Measurements from ENCODE around the gene SDR9C7.
"Not testable (repeated sequence)": the region's sequence is repeated elsewhere in the genome, so short reads cannot be mapped to it uniquely, and the experiment has no call there.

SDR9C7 gene

DNA sequence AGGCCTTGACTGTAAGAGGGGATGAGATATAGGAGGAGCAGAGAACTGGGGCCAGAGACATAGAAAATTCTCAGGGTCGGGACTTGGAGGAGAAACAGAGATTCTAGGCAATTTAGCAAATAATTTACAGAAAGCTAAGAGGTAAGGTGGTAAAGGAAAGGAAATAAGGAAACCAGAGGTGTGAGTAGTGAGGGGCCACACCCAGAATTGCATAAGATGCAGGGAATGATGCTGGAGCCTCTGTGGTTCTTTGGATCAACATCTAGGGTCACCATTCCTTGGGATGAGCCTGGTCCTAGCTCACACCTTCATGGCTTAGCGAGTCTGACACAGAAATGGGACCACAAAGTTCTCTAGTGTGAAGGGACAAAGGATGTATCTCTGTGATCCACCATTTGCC lies 949 bp upstream of the SDR9C7 start:
- H3K27ac Mint-ChIP-seq = no peak overlapping the region
- peaks cover 8% of the 10 kb centered on the region for H3K4me1 Mint-ChIP-seq
- H3K9me3 Mint-ChIP-seq = no peaks in the 10 kb centered on the region
- DNase-seq (no peak), ATAC-seq (no peak)
- peaks cover 18% of the 10 kb centered on the region for H3K27me3 Mint-ChIP-seq
- H3K4me3 Mint-ChIP-seq = no peak overlapping the region

DNA sequence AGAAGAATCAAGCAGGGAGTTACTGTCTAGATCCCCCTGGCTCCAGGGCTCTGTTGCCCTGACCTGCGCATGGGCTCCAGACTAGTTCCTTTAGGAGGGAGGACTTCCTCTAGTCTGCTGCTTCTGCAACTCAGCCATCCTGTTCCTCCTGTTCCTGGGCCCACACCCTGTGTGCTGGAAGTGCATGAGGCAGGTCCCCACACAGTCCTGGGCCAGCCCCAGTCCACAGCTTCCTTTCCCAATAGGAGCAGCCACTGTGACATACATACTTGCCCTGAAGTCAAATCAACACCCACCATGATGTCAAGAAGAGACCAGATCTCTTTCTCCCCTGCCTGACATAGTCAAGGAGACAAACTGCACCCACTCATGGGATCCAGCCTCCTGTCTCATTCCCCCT lies 1.3 kb downstream of the SDR9C7 start:
- no peak overlapping the region for H3K27ac Mint-ChIP-seq

DNA sequence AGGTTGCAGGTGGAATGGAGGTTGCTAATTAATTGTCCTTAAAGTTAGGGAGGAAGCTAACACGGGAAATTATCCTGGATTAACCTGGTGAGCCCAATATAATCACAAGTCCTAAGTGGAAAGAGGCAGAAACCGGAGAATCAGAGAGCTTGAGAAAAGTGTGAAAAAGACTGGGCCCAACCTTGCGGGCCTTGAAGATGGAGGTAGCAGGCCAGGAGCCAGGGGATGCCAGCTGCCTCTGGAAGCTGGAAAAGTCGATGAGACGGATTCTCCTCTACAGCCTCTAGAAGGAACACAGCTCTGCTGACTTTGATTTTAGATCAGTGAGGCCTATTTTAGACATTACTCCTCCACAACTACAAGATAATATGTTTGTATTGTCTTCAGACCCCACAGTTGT lies 2.1 kb downstream of the SDR9C7 start:
- H3K4me1 Mint-ChIP-seq = peaks cover 11% of the 10 kb centered on the region
- ATAC-seq (no peak), DNase-seq (no peak)
- H3K4me3 Mint-ChIP-seq = no peak overlapping the region
- H3K27ac Mint-ChIP-seq = no peak overlapping the region
- H3K9me3 Mint-ChIP-seq = no peaks in the 10 kb centered on the region
- peaks cover 12% of the 10 kb centered on the region for H3K27me3 Mint-ChIP-seq

More for the DNA sequence above, 1.3 kb downstream of the SDR9C7 start:
- H3K4me1 Mint-ChIP-seq = peaks cover 11% of the 10 kb centered on the region
- H3K9me3 Mint-ChIP-seq = no peaks in the 10 kb centered on the region
- DNase-seq (no peak), ATAC-seq (no peak)
- H3K4me3 Mint-ChIP-seq = no peak overlapping the region
- H3K27me3 Mint-ChIP-seq = peaks cover 18% of the 10 kb centered on the region

DNA sequence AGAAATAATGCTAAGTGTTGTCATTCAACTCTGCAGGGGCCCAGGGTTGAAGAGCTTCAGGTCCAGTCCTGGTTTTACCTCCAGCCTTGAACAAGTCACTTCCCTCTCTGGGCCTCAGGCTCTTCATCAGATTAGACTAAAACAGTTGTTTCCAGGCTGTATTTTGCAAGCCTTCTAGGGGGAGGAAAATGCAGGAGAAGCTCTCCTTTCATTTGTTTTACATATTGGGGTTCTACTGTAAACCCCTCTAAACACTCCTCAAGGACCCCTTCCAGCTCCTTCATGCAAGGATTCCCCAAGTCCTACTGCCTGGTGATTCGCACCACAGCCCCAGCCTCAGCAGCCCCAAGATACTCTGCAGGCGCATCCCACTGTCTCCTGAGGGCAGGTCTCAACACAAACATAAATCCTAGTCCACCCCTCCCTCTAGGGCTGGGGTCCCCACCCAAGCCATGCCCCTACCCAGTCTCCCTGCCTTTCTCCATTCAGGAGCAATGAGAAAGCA lies 2.7 kb downstream of the SDR9C7 start:
- Mint-ChIP-seq H3K9me3 (no peaks in the 10 kb centered on the region), H3K27me3 (peaks cover 6% of the 10 kb centered on the region), H3K4me1 (peaks cover 11% of the 10 kb centered on the region), H3K4me3 (no peak overlapping the region), H3K27ac (no peak overlapping the region)
- no peak for ATAC-seq
- DNase-seq = no peak

DNA sequence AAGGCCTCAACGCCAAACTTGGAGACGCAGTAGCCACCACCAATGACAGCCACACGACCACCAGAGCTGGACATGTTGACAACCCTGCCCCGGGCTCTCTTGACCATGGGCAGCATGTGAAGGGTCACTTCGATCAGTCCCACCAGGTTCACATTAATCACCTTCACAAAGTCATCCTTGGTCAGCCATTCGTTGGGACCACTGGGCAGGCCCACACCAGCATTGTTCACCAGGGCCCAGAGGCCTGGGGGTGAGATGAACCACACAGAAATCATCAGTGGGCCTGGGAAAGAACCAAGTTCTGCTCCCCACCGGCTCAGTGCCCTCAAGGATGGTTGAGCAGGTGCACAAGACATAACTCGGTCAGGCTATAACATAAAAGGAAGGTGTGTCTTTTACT lies 4.0 kb downstream of the SDR9C7 start:
- ATAC-seq (no peak), DNase-seq (no peak)
- H3K27me3 Mint-ChIP-seq = peaks cover 7% of the 10 kb centered on the region
- peaks cover 11% of the 10 kb centered on the region for H3K4me1 Mint-ChIP-seq
- H3K4me3 Mint-ChIP-seq = no peak overlapping the region
- H3K27ac Mint-ChIP-seq = peak overlapping the region in 1 of 2 donors; percentile 97
- H3K9me3 Mint-ChIP-seq = no peaks in the 10 kb centered on the region

DNA sequence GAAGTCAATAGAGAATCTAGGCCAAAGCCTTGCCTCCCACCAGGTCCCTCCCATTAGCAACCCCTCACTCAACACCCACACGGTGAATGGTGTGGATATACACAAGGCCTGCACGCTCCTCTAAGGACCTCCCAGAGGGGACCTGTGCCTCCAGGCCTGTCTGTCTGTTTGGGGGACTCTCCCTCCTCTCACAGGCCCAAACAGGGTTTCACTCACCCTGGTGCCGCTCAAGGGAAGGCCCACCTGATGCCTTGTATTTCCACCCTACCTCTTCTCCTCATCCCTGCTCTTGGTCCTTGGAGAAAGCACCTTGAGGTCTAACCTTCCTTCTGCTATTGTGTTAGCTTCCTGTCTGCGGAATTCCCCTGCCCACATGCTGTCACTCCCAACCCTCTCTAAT lies 4.4 kb downstream of the SDR9C7 start:
- H3K4me3 Mint-ChIP-seq = no peak overlapping the region
- no peaks in the 10 kb centered on the region for H3K9me3 Mint-ChIP-seq
- ATAC-seq (no peak), DNase-seq (no peak)
- H3K27me3 Mint-ChIP-seq = peaks cover 7% of the 10 kb centered on the region
- H3K27ac Mint-ChIP-seq = peak overlapping the region in 1 of 2 donors; percentile 97
- peaks cover 11% of the 10 kb centered on the region for H3K4me1 Mint-ChIP-seq

DNA sequence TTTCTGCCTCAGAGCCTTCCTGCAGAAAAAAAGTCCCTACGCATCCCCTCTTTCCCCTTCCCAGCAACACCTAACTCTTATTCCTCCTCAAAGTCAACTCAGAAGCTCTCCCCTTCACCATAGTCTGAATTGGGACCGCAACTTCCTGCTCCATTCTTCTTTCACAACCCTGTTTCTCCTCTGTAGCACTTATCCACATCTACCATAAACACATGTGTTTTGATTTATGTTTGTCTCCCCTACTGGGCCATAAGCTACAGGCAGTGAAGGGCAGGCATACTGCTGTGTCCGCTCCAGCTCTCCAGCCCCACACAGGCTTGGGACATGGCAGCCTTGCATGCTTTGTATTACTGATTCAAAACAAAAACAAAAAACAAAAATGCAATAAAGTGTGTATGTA lies 5.9 kb downstream of the SDR9C7 start:
- H3K4me3 Mint-ChIP-seq = no peak overlapping the region
- H3K27ac Mint-ChIP-seq = no peak overlapping the region
- no peaks in the 10 kb centered on the region for H3K9me3 Mint-ChIP-seq
- ATAC-seq = no peak
- DNase-seq = no peak
- peaks cover 7% of the 10 kb centered on the region for H3K27me3 Mint-ChIP-seq
- H3K4me1 Mint-ChIP-seq = peaks cover 11% of the 10 kb centered on the region

DNA sequence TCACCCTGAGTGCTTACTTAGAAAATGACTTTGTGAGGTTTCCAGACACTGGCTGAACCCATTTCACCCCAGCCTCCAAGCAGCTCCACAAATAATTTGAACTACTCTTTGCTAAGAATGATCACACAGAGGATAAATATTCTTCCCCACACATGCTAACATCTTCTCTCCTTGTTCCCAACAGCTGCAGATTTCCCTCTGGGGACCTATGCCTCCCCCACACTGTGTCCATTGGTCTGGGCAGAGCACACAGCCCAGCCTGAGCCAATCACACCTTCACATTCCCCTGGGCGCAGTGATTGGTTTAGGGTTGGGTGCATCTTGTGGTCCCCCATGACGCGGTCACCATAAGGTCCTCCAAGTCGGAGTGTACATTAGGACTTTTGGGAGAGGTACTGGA lies 6.9 kb downstream of the SDR9C7 start:
- Mint-ChIP-seq H3K9me3 (no peaks in the 10 kb centered on the region), H3K27ac (no peak overlapping the region), H3K4me3 (no peak overlapping the region), H3K27me3 (peaks cover 7% of the 10 kb centered on the region), H3K4me1 (peaks cover 11% of the 10 kb centered on the region)
- ATAC-seq (no peak), DNase-seq (no peak)

DNA sequence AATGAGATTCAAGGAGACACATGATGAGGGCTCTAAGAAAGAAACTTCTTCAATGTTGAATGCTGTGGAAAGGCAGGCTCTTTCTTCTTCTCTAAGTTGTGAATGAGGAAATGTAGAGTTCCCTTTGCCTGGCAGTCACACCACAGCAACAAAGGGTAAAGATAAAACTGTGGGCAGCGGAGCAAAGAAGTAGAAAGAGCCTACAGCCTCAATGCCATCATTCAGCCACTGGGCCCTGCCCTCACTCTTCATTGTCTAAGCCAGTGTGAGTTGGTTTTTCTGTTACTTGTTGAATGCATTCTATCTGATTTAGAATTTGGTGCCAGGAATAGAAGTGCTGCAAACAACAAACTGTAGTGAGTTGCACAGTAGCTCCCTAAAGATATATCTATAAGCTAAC lies 12.2 kb downstream of the SDR9C7 start:
- H3K9me3 Mint-ChIP-seq = peaks cover 7 to 11% of the 10 kb centered on the region in 2 donors
- peaks cover 12% of the 10 kb centered on the region for H3K27me3 Mint-ChIP-seq
- no peak for ATAC-seq
- H3K27ac Mint-ChIP-seq = no peak overlapping the region
- DNase-seq = no peak
- no peaks in the 10 kb centered on the region for H3K4me1 Mint-ChIP-seq
- no peak overlapping the region for H3K4me3 Mint-ChIP-seq

DNA sequence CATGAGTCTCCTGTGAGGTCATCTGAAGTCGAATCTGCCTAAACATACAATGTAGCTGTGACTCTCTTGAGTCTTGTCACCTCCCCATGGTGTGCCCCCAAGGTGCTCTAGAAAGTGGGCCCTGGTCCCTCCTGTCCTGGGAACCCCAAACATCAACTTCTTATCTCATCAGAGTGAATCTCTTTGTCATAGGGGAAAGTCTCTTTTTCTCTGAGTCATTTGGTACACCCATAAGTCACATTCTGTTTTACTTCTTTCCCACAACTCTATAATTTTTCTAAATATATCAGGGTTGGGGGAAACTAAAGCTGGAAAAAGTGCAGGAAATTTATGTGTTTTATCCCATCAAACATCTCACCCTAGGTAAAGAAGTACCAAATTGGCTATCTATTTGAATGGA lies 12.9 kb downstream of the SDR9C7 start:
- H3K9me3 Mint-ChIP-seq = peaks cover 7 to 11% of the 10 kb centered on the region in 2 donors
- H3K4me3 Mint-ChIP-seq = no peak overlapping the region
- H3K4me1 Mint-ChIP-seq = no peaks in the 10 kb centered on the region
- peak overlapping the region in 1 of 2 donors; percentile 31 for H3K27ac Mint-ChIP-seq
- H3K27me3 Mint-ChIP-seq = peaks cover 17% of the 10 kb centered on the region
- no peak for DNase-seq
- ATAC-seq = no peak

DNA sequence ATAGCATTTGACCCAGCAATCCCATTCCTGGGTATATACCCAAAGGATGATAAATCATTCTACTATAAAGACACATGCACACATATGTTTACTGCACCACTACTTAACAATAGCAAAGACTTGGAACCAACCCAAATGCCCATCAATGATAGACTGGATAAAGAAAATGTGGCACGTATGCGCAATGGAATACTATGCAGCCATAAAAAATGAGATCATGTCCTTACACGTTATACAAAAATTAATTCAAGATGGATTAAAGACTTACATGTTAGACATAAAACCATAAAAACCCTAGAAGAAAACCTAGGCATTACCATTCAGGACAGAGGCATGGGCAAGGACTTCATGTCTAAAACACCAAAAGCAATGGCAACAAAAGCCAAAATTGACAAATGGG lies 16.1 kb downstream of the SDR9C7 start:
- H3K4me3 Mint-ChIP-seq, ATAC-seq, H3K27ac Mint-ChIP-seq, H3K4me1 Mint-ChIP-seq, DNase-seq: not testable (repeated sequence)
- Mint-ChIP-seq H3K27me3 (peaks cover 10% of the 10 kb centered on the region), H3K9me3 (peaks cover 7 to 11% of the 10 kb centered on the region in 2 donors)

DNA sequence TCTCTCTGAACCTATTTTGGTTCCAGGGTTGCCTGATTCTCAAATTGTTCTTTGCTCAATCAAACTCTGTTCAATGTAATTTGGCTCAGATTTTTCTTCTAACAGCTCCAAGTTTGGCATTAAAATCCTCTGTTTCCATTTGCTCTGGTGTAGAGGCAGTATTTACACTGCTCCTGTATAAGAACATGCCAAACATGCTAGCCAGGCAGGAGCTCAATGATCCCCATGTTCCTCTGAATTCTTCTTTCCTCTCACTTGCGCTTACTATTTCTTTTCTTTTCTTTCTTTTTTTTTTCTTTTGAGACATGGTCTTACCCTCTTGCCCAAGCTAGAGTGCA lies 17.2 kb downstream of the SDR9C7 start:
- DNase-seq (no peak), ATAC-seq (no peak)
- Mint-ChIP-seq H3K4me3 (no peak overlapping the region), H3K9me3 (peaks cover 7 to 11% of the 10 kb centered on the region in 2 donors), H3K27ac (no peak overlapping the region), H3K4me1 (no peaks in the 10 kb centered on the region), H3K27me3 (peaks cover 10% of the 10 kb centered on the region)

DNA sequence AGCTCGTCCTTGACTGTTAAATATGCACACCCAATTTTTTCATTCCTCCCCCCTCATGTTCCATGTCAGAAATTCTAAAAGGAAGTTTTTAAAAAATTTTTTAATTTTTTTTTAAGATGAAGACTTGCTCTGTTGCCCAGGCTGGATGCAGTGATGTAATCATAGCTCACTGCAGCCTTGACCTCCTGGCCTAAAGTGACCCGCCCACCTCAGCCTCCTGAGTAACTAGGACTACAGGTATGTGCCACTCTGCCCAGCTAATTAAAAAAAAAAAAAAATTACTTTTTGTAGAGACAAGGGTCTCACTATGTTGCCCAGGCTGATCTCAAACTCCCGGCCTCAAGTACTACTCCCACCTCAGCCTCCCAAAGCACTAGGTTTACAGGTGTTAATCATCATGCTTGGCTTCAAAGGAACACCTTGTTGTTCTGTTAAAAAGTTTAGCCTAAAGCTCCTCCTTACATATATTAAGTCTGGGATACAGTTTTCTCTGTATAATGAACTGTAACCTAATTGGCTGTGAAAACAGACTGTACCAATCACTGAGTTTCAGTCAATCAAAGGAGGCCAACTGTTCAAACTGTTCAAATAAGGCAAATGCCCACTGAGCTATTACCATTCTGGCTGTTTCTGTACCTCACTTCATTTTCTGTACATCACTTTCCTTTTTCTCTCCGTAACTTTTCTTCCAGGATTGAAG lies 17.8 kb downstream of the SDR9C7 start:
- Mint-ChIP-seq H3K4me3 (no peak overlapping the region), H3K4me1 (no peaks in the 10 kb centered on the region), H3K27ac (no peak overlapping the region), H3K9me3 (peaks cover 7 to 11% of the 10 kb centered on the region in 2 donors), H3K27me3 (peaks cover 10% of the 10 kb centered on the region)
- no peak for DNase-seq
- no peak for ATAC-seq

DNA sequence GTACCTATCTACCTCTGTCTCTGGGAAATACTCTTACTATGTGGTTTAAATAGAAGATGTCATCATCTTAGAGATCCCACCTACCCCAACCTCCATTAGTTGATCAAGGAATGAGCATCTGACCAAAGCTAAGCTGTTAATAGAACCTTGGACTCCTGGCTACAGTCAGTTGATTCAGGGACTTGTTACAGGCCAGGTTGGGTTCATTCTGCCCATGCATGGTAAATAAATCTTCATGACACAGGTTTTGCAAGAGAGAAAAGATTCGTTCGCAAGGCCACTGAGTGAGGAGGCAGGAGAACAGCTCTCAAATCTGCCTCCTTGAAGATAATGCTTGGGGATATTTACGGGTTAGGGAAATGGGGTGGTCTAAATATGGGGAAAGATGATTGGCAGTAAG lies 19.5 kb downstream of the SDR9C7 start:
- no peaks in the 10 kb centered on the region for H3K4me1 Mint-ChIP-seq
- DNase-seq (no peak), ATAC-seq (no peak)
- H3K9me3 Mint-ChIP-seq = peaks cover 16% of the 10 kb centered on the region in 2 donors
- peaks cover 10% of the 10 kb centered on the region for H3K27me3 Mint-ChIP-seq
- no peak overlapping the region for H3K4me3 Mint-ChIP-seq
- H3K27ac Mint-ChIP-seq = no peak overlapping the region

DNA sequence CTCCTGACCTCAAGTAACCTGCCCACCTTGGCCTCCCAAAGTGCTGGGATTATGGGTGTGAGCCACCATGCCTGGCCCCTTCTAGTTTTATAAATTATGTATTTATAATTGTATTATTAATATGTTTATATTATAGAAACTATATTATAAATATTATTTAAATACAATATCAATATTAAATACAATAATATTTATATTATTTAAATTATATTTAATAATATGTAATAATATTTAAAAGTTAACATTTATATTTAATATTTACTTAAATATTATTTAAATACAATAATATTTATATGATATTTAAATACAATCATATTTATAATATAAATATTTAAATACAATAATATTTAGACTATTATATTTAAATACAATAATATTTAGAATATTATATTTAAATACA lies 20.0 kb downstream of the SDR9C7 start:
- H3K4me1 Mint-ChIP-seq = no peaks in the 10 kb centered on the region
- H3K27ac Mint-ChIP-seq = no peak overlapping the region
- H3K4me3 Mint-ChIP-seq = no peak overlapping the region
- ATAC-seq (no peak), DNase-seq (no peak)
- peaks cover 18 to 21% of the 10 kb centered on the region in 2 donors for H3K9me3 Mint-ChIP-seq
- H3K27me3 Mint-ChIP-seq = peaks cover 10% of the 10 kb centered on the region

DNA sequence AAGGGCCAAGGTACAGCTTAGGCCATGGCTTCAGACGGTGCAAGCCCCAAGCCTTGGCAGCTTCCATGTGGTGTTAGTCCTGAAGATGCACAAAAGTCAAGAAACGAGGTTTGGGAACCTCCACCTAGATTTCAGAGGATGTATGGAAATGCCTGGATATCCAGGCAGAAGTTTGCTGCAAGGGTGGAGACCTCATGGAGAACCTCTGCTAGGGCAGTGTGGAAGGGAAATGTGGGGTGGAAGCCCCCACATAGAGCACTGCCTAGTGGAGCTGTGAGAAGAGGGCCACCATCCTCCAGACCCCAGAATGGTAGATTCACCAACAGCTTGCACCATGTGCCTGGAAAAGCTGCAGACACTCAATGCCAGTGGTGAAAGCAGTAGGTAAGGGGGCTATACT lies 24.8 kb downstream of the SDR9C7 start:
- Mint-ChIP-seq H3K9me3 (peaks cover 18 to 31% of the 10 kb centered on the region in 2 donors), H3K27ac (peak overlapping the region in 1 of 2 donors; percentile 42)
- not testable (repeated sequence) for ATAC-seq, DNase-seq, H3K27me3 Mint-ChIP-seq, H3K4me1 Mint-ChIP-seq, H3K4me3 Mint-ChIP-seq

DNA sequence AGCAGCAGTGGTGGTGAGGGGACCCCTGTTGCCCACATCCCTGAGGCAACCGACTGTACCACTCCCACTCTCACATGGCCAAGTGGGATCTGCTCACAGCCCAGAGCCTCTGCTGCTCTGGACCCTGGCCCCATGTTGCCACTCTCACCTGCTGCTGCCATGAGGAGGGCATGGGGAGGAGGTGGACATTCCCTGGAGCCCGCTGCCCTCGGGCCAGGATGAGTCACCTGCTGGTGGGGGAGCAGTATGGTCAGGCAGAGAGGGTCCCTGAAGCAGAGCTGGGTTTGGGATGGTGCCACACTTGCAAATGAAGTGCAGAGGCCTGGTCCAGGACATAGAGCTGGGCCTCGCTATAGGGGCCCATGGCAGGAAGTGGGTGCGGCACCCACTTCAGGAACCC lies 26.1 kb downstream of the SDR9C7 start:
- ATAC-seq (no peak), DNase-seq (no peak)
- Mint-ChIP-seq H3K27me3 (no peaks in the 10 kb centered on the region), H3K4me3 (no peak overlapping the region), H3K4me1 (no peaks in the 10 kb centered on the region), H3K9me3 (peaks cover 18 to 36% of the 10 kb centered on the region in 2 donors), H3K27ac (no peak overlapping the region)

All from stimulated activated naive CD8-positive, alpha-beta T cell treated with anti-CD3 and anti-CD28 coated beads, Interleukin-15, amount 100 ng/mL, for 72 hours (primary cell).